Mesodermal cell (in vitro differentiated cells): ENCODE measurements around the gene CBX2.

Source experiments
- H3K27ac ChIP-seq: 2 replicates; pipeline ENCODE4 v1.7.0; 2013; ENCODE audit warnings: mild to moderate bottlenecking, low read depth, low read length, moderate library complexity; ENCODE audit not compliant: severe bottlenecking
- H3K36me3 ChIP-seq: 2 replicates; pipeline ENCODE4 v1.7.1; 2013; ENCODE audit warnings: mild to moderate bottlenecking, low read length, moderate library complexity; ENCODE audit not compliant: control insufficient read depth, insufficient read depth
- H3K4me1 ChIP-seq: one replicate; pipeline ENCODE4 v1.7.1; 2013; ENCODE audit warnings: mild to moderate bottlenecking, low read length; ENCODE audit not compliant: insufficient read depth, control insufficient read depth, poor library complexity, severe bottlenecking
- H3K4me3 ChIP-seq: 2 replicates; pipeline ENCODE4 v1.7.0; 2013; ENCODE audit warnings: low read length, control low read depth, mild to moderate bottlenecking; ENCODE audit not compliant: insufficient read depth, poor library complexity, severe bottlenecking; ENCODE audit errors: extremely low read depth
- H3K9me3 ChIP-seq: 2 replicates; pipeline ENCODE4 v1.7.1; 2013; ENCODE audit warnings: mild to moderate bottlenecking, low read length, moderate library complexity; ENCODE audit not compliant: control insufficient read depth
- WGBS, 2 experiments: methylation state at CpG; one replicate each; pipeline ENCODE4 v1.1.5; 2013; ENCODE audit warnings: missing lambda C conversion rate in 2 of 2; ENCODE audit not compliant: insufficient coverage in 2 of 2; 5-methylcytosine and 5-hydroxymethylcytosine counted together

CBX2 gene

DNA sequence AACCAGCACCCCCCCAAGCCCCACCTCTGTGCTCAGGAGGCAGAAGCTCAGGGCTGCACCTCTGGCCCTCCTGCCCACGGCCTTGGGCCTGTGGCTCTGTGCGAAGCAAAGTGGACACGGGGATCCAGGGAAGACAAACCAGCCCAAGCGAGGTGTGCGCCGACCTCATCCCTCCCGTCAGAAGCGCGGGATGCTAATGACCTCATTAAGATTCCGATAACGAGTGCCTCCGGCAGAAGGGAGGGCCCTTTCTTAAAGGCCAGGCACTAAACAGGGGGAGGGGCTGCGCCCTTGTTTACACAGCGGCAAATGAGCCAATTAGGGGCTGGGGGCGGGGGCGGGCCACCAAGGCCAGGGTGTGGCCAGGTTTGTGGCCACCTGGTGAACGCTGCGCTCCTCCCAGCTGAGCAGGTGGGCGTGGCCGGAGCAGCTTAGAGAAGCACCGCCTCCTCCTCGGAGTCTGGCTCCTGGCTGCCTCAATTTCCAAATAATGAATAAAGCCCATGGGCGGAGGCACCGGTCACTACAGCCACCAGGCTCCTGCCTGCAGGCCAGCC is 58.1 kb downstream of the CBX2 start:
- H3K4me3 ChIP-seq = no peak overlapping the region
- no peaks in the 10 kb centered on the region for H3K36me3 ChIP-seq
- H3K27ac ChIP-seq = no peak overlapping the region
- H3K9me3 ChIP-seq = no peaks in the 10 kb centered on the region
- H3K4me1 ChIP-seq = peaks cover 34% of the 10 kb centered on the region
- WGBS, 2 experiments = 3 to 4% methylated on average over 20 to 24 of the region's 24 CpGs

DNA sequence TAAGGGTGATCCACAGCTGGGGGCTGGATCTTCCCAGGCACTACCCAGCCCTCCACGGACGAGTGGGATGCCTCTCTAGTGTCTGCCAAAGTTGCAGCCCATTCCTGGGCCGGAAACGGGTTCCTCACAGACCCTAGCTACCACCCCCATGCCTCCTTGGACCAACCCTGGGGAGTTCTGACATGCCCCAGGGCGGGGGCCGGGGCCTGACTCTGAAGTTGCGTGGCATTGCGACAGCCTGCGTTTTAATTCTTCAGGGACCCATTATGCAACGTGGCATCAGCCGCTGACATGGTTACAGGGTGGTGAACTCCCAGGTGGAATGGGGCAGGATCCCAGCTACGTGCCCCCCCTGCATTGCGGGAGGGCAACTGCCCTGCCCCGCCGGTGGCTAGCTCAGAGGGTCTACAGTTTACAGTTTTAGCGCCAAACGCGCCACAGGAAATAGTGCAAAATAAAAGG is 58.6 kb downstream of the CBX2 start:
- Histone ChIP-seq H3K36me3 (no peaks in the 10 kb centered on the region), H3K4me1 (peaks cover 34% of the 10 kb centered on the region), H3K9me3 (no peaks in the 10 kb centered on the region), H3K27ac (no peak overlapping the region), H3K4me3 (no peak overlapping the region)
- 2 to 3% methylated on average over 12 of the region's 18 CpGs for WGBS, 2 experiments

DNA sequence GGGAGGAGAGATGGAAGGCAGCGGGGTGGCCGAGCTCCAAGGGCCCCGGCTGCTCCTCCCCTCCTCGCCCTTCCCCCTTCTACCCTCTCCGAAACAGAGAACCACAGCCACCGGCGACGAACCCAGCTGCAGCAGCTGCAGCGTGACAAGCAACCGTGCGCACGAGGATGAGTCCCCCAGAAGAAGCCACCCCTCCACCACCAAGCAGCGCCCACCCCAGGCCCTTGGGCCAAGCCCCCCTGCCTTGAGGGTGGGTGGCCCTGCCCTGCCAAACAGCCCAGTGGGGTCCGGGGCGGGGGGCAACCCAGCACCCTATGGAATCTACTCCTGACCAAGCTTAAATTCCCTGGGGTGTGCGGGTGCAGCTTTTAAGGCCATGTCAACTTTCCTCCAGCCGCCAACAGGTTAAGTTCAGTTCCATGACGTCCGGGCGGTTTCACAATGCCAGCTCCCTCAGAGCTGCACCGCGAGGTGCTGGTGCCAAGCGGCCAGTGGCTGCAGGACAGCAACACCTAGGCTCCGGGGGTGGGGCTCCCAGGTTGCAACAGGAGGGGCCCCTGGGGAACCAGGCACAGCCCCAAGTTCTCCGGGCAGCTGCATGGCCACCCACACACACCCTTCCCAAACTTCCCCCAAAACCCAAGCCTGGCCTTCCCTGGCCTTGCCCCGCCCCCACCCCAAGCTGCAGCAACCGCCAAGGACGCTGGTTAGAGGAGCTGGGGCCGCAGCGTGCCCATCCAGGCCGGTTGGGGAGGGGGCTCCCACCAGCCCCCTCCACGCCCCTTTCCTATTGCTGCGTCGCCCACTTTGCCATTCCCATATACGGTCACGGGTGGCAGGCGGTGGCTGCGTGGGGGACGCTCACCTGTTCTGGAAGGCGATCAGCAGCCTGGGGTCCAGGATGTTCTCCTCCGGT is 59.3 kb downstream of the CBX2 start:
- 1 to 2% methylated on average over 12 to 27 of the region's 41 CpGs for WGBS, 2 experiments
- Histone ChIP-seq H3K9me3 (no peaks in the 10 kb centered on the region), H3K4me3 (peak overlapping the region; percentile 53), H3K4me1 (peaks cover 28% of the 10 kb centered on the region), H3K36me3 (no peaks in the 10 kb centered on the region), H3K27ac (no peak overlapping the region)
